ENCODE results near the gene DNAH9.
"Not testable (repeated sequence)": the region's sequence is repeated elsewhere in the genome, so short reads cannot be mapped to it uniquely, and the experiment has no call there.

Gene DNAH9

GRCh38 chr17:11896199-11896598, 297.9 kb downstream of the DNAH9 start:
- FAIRE-seq (no peak), DNase-seq (ENCODE audit: extremely low spot score, insufficient read length, low read depth) (no peak)

GRCh38 chr17:11898526-11899235, 300.4 kb downstream of the DNAH9 start:
- DNase-seq (ENCODE audit: extremely low spot score, insufficient read length, low read depth) (no peak), FAIRE-seq (no peak)

GRCh38 chr17:11899537-11899942, 301.3 kb downstream of the DNAH9 start:
- FAIRE-seq, result no peak

GRCh38 chr17:11900041-11900476, 301.8 kb downstream of the DNAH9 start:
- FAIRE-seq (no peak), DNase-seq (ENCODE audit: extremely low spot score, insufficient read length, low read depth) (no peak)

More at GRCh38 chr17:11899537-11899942, 301.3 kb downstream of the DNAH9 start:
- DNase-seq (ENCODE audit: extremely low spot score, insufficient read length, low read depth), result no peak

- DNase-seq (ENCODE audit: extremely low spot score, insufficient read length, low read depth) (no peak), FAIRE-seq (no peak)
Measured at GRCh38 chr17:11900655-11901054, 302.4 kb downstream of the DNAH9 start.

GRCh38 chr17:11901931-11902330, 303.7 kb downstream of the DNAH9 start:
- no peak for DNase-seq (ENCODE audit: extremely low spot score, insufficient read length, low read depth)
- FAIRE-seq, result no peak

- DNase-seq (ENCODE audit: extremely low spot score, insufficient read length, low read depth) (no peak), FAIRE-seq (no peak)
Measured at GRCh38 chr17:11908711-11909146, 310.5 kb downstream of the DNAH9 start.

- FAIRE-seq (no peak), DNase-seq (ENCODE audit: extremely low spot score, insufficient read length, low read depth) (no peak)
Measured at GRCh38 chr17:11909348-11909747, 311.1 kb downstream of the DNAH9 start.

- DNase-seq (ENCODE audit: extremely low spot score, insufficient read length, low read depth) (no peak), FAIRE-seq (no peak)
Measured at GRCh38 chr17:11916091-11916490, 317.8 kb downstream of the DNAH9 start.

GRCh38 chr17:11917415-11917814, 319.1 kb downstream of the DNAH9 start:
- no peak for DNase-seq (ENCODE audit: extremely low spot score, insufficient read length, low read depth)
- FAIRE-seq, result no peak

GRCh38 chr17:11921296-11921695, 323.0 kb downstream of the DNAH9 start:
- FAIRE-seq (no peak), DNase-seq (ENCODE audit: extremely low spot score, insufficient read length, low read depth) (no peak)

- DNase-seq (ENCODE audit: extremely low spot score, insufficient read length, low read depth) (no peak), FAIRE-seq (no peak)
Measured at GRCh38 chr17:11922638-11923037, 324.4 kb downstream of the DNAH9 start.

- no peak for DNase-seq (ENCODE audit: extremely low spot score, insufficient read length, low read depth)
- no peak for FAIRE-seq
Measured at GRCh38 chr17:11924076-11924475, 325.8 kb downstream of the DNAH9 start.

GRCh38 chr17:11925262-11926021, 327.2 kb downstream of the DNAH9 start:
- DNase-seq (ENCODE audit: extremely low spot score, insufficient read length, low read depth) (no peak), FAIRE-seq (no peak)

- FAIRE-seq (no peak), DNase-seq (ENCODE audit: extremely low spot score, insufficient read length, low read depth) (no peak)
Measured at GRCh38 chr17:11928436-11928835, 330.2 kb downstream of the DNAH9 start.

- DNase-seq (ENCODE audit: extremely low spot score, insufficient read length, low read depth), result no peak
- no peak for FAIRE-seq
Measured at GRCh38 chr17:11932337-11932898, 334.1 kb downstream of the DNAH9 start.

- peak; percentile 36 for FAIRE-seq
- no peak for DNase-seq (ENCODE audit: extremely low spot score, insufficient read length, low read depth)
Measured at GRCh38 chr17:11935734-11936406, 337.6 kb downstream of the DNAH9 start.

- no peak for FAIRE-seq
- DNase-seq (ENCODE audit: extremely low spot score, insufficient read length, low read depth), result no peak
Measured at GRCh38 chr17:11940904-11941303, 342.6 kb downstream of the DNAH9 start.

- DNase-seq (ENCODE audit: extremely low spot score, insufficient read length, low read depth); FAIRE-seq: not testable (repeated sequence)
Measured at GRCh38 chr17:11943086-11943485, 344.8 kb downstream of the DNAH9 start.

- DNase-seq (ENCODE audit: extremely low spot score, insufficient read length, low read depth) (no peak), FAIRE-seq (no peak)
Measured at GRCh38 chr17:11943759-11944347, 345.6 kb downstream of the DNAH9 start.
